Ectodermal cell (in vitro differentiated cells): Measurements from ENCODE around the gene ATXN1.
A peak's percentile ranks its signal among the peaks of the same experiment; 100 is the strongest.

Experiments
- H3K27ac ChIP-seq: 2 replicates; pipeline ENCODE4 v1.7.0; 2013; ENCODE audit warnings: mild to moderate bottlenecking, low read depth, low read length; ENCODE audit not compliant: insufficient read depth, poor library complexity, severe bottlenecking
- H3K27me3 ChIP-seq: 2 replicates; pipeline ENCODE4 v1.7.0; 2013; ENCODE audit warnings: mild to moderate bottlenecking, low read length; ENCODE audit not compliant: insufficient read depth, control insufficient read depth, poor library complexity, severe bottlenecking
- H3K36me3 ChIP-seq: one replicate; pipeline ENCODE4 v1.7.0; 2013; ENCODE audit warnings: low read length; ENCODE audit not compliant: control insufficient read depth, insufficient read depth
- H3K4me1 ChIP-seq: one replicate; pipeline ENCODE4 v1.7.0; 2013; ENCODE audit warnings: low read length; ENCODE audit not compliant: control insufficient read depth, insufficient read depth
- H3K4me3 ChIP-seq: 2 replicates; pipeline ENCODE4 v1.7.0; 2013; ENCODE audit warnings: low read depth, low read length, control low read depth; ENCODE audit not compliant: insufficient read depth
- H3K9me3 ChIP-seq: 2 replicates; pipeline ENCODE4 v1.7.0; 2013; ENCODE audit warnings: mild to moderate bottlenecking, low read length, moderate library complexity; ENCODE audit not compliant: control insufficient read depth
- WGBS, 2 experiments: methylation state at CpG; one replicate each; pipeline ENCODE4 v1.1.7; 2013; ENCODE audit warnings: missing lambda C conversion rate in 2 of 2; 5-methylcytosine and 5-hydroxymethylcytosine counted together

ATXN1 gene

GRCh38 chr6:16257999-16258708, 503.1 kb downstream of the ATXN1 start:
- Histone ChIP-seq H3K4me3 (no peak overlapping the region), H3K27me3 (no peaks in the 10 kb centered on the region), H3K36me3 (no peaks in the 10 kb centered on the region), H3K27ac (no peak overlapping the region), H3K4me1 (peaks cover 6% of the 10 kb centered on the region), H3K9me3 (no peaks in the 10 kb centered on the region)
- WGBS, 2 experiments, result 63 to 69% methylated on average over 7 of the region's 7 CpGs

- Histone ChIP-seq H3K4me3 (no peak overlapping the region), H3K36me3 (no peaks in the 10 kb centered on the region), H3K4me1 (peaks cover 6% of the 10 kb centered on the region), H3K9me3 (no peaks in the 10 kb centered on the region), H3K27me3 (no peaks in the 10 kb centered on the region), H3K27ac (no peak overlapping the region)
- 94 to 100% methylated on average over 2 of the region's 2 CpGs for WGBS, 2 experiments
Measured at GRCh38 chr6:16256781-16257180, 504.5 kb downstream of the ATXN1 start.

- WGBS, 2 experiments, result 93 to 97% methylated on average over 7 to 9 of the region's 9 CpGs
- no peak overlapping the region for H3K4me3 ChIP-seq
- H3K4me1 ChIP-seq, result peaks cover 10% of the 10 kb centered on the region
- no peaks in the 10 kb centered on the region for H3K27me3 ChIP-seq
- H3K36me3 ChIP-seq, result no peaks in the 10 kb centered on the region
- H3K9me3 ChIP-seq, result no peaks in the 10 kb centered on the region
- H3K27ac ChIP-seq, result no peak overlapping the region
Measured at GRCh38 chr6:16254535-16254934, 506.7 kb downstream of the ATXN1 start.

GRCh38 chr6:16253399-16254144, 507.7 kb downstream of the ATXN1 start:
- H3K36me3 ChIP-seq, result no peaks in the 10 kb centered on the region
- H3K4me1 ChIP-seq, result peaks cover 10% of the 10 kb centered on the region
- no peak overlapping the region for H3K4me3 ChIP-seq
- H3K27me3 ChIP-seq, result no peaks in the 10 kb centered on the region
- H3K27ac ChIP-seq, result no peak overlapping the region
- WGBS, 2 experiments, result 93 to 94% methylated on average over 9 to 10 of the region's 10 CpGs
- H3K9me3 ChIP-seq, result no peaks in the 10 kb centered on the region

DNA sequence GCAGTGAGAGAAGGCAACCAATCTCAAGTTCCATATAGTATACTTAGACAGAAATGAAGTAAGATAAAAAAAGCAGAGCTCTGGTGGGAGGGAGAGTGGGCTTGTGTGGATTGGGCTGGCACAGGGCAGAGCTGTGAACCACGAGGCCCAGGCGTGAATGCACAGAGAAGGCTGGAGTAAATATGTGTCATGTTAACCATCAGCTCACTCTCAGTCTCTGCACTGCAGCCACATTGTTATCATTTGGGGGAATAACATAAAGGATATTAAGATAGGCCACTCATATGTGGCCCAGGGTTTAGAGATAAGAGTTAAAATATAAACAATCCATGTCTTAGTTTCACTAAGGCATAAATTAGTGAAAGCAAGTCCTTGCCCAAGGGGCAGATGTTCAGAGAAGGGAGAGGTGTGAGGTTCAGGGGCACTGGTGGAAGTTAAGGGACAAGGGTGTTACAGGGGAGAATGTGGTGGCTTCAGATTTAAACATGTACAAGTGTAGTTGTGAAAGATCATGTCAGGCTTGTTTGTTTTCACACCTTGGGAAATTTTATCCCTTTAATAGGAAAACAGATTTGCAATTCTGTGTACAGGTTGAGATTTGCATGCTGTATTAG, 508.5 kb downstream of the ATXN1 start:
- H3K4me1 ChIP-seq, result peaks cover 10% of the 10 kb centered on the region
- no peaks in the 10 kb centered on the region for H3K9me3 ChIP-seq
- 97 to 98% methylated on average over 2 of the region's 2 CpGs for WGBS, 2 experiments
- no peak overlapping the region for H3K27ac ChIP-seq
- H3K4me3 ChIP-seq, result no peak overlapping the region
- no peaks in the 10 kb centered on the region for H3K36me3 ChIP-seq
- no peaks in the 10 kb centered on the region for H3K27me3 ChIP-seq

GRCh38 chr6:16251706-16252105, 509.6 kb downstream of the ATXN1 start:
- H3K9me3 ChIP-seq, result no peaks in the 10 kb centered on the region
- H3K4me1 ChIP-seq, result peaks cover 10% of the 10 kb centered on the region
- H3K4me3 ChIP-seq, result no peak overlapping the region
- no peaks in the 10 kb centered on the region for H3K36me3 ChIP-seq
- peaks cover 2% of the 10 kb centered on the region for H3K27me3 ChIP-seq
- no peak overlapping the region for H3K27ac ChIP-seq
- 89% methylated on average over 2 of the region's 2 CpGs for WGBS, 2 experiments

DNA sequence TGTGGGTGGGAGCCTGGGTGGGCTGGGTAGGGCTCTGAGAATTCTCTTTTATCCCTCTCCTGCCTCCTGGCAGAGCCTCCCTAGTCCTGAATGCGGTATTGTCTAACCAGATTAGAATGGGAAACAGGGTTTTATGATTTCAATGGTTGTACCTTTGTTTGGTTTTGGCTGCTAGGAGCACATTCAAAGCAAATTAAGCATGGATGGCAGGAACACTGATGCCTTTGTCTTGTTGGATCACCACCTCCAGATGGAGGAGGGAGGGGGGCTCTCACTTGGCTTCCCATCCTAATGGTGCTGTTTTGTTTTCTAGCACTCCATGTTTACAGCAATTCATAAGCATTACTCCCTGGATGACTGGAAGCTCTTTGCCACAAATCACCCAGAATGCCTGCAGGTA, 511.3 kb downstream of the ATXN1 start:
- Histone ChIP-seq H3K27me3 (peaks cover 3% of the 10 kb centered on the region), H3K9me3 (no peaks in the 10 kb centered on the region), H3K36me3 (no peaks in the 10 kb centered on the region), H3K4me1 (peaks cover 22% of the 10 kb centered on the region), H3K27ac (peak overlapping the region; percentile 71), H3K4me3 (no peak overlapping the region)
- WGBS, 2 experiments, result 69 to 75% methylated on average over 1 of the region's 1 CpG
